ENCODE measurements around the gene ZNF367.

DNA sequence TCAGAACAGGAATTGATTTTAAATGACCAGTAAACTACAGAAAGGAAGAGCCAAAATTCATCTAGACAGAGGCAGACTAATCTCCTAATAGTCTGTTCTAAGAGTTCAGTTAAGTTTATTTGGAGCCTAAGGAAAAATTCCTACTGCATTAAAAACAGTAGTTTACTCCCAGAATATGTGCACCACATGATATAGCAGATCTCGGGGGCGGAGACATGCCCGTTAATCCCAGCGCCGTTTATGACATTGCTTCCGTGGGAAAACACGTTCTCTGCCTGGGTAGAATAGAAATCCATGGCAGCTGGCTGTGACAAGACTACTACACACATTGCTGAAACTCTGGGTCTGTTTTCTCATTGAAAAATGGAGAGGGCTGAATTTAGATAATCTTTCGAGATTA lies 43.2 kb upstream of the ZNF367 start:
- TF ChIP-seq, protein P1, sequence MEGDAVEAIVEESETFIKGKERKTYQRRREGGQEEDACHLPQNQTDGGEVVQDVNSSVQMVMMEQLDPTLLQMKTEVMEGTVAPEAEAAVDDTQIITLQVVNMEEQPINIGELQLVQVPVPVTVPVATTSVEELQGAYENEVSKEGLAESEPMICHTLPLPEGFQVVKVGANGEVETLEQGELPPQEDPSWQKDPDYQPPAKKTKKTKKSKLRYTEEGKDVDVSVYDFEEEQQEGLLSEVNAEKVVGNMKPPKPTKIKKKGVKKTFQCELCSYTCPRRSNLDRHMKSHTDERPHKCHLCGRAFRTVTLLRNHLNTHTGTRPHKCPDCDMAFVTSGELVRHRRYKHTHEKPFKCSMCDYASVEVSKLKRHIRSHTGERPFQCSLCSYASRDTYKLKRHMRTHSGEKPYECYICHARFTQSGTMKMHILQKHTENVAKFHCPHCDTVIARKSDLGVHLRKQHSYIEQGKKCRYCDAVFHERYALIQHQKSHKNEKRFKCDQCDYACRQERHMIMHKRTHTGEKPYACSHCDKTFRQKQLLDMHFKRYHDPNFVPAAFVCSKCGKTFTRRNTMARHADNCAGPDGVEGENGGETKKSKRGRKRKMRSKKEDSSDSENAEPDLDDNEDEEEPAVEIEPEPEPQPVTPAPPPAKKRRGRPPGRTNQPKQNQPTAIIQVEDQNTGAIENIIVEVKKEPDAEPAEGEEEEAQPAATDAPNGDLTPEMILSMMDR (IDR thresholded peaks at IDR 0.05; ENCODE audit: low read depth, low read length) = no peak
- TF ChIP-seq MAX (IDR thresholded peaks at IDR 0.05; ENCODE audit: low read depth, low read length) = no peak
- TF ChIP-seq POLR2A (IDR thresholded peaks at IDR 0.05; ENCODE audit: extremely low read depth, insufficient read length) = no peak
- no peak for TF ChIP-seq MYC (IDR thresholded peaks at IDR 0.05; ENCODE audit: low read depth, low read length)
